D341Med (cell line): ENCODE results near the gene DOCK9.
"Not testable (repeated sequence)": the region's sequence is repeated elsewhere in the genome, so short reads cannot be mapped to it uniquely, and the experiment has no call there.

Experiments used
- DNase-seq: peaks from one replicate; pipeline ENCODE4 v3.0.0; 2012; ENCODE audit warnings: low spot score

DOCK9 gene

GRCh38 chr13:98822225-98822606 lies 155.6 kb downstream of the DOCK9 start:
- DNase-seq, result no peak

- DNase-seq, result no peak
Measured at GRCh38 chr13:98821372-98822224, 156.3 kb downstream of the DOCK9 start.

GRCh38 chr13:98820744-98821371 lies 157.0 kb downstream of the DOCK9 start:
- no peak for DNase-seq

- no peak for DNase-seq
Measured at GRCh38 chr13:98820300-98820699, 157.6 kb downstream of the DOCK9 start.

GRCh38 chr13:98819382-98820010 lies 158.4 kb downstream of the DOCK9 start:
- DNase-seq, result no peak

- no peak for DNase-seq
Measured at GRCh38 chr13:98816406-98816805, 161.5 kb downstream of the DOCK9 start.

- no peak for DNase-seq
Measured at GRCh38 chr13:98813993-98814392, 163.9 kb downstream of the DOCK9 start.

GRCh38 chr13:98812186-98812790 lies 165.6 kb downstream of the DOCK9 start:
- not testable (repeated sequence) for DNase-seq

- DNase-seq, result no peak
Measured at GRCh38 chr13:98810746-98811145, 167.1 kb downstream of the DOCK9 start.

- no peak for DNase-seq
Measured at GRCh38 chr13:98809345-98809777, 168.5 kb downstream of the DOCK9 start.

- no peak for DNase-seq
Measured at GRCh38 chr13:98807774-98808173, 170.1 kb downstream of the DOCK9 start.

GRCh38 chr13:98804336-98804855 lies 173.5 kb downstream of the DOCK9 start:
- DNase-seq, result no peak

- no peak for DNase-seq
Measured at GRCh38 chr13:98803921-98804320, 173.9 kb downstream of the DOCK9 start.

GRCh38 chr13:98803111-98803561 lies 174.7 kb downstream of the DOCK9 start:
- DNase-seq, result no peak

- no peak for DNase-seq
Measured at GRCh38 chr13:98802559-98802958, 175.3 kb downstream of the DOCK9 start.

- no peak for DNase-seq
Measured at GRCh38 chr13:98801626-98802418, 176.0 kb downstream of the DOCK9 start.

GRCh38 chr13:98800078-98800477 lies 177.8 kb downstream of the DOCK9 start:
- no peak for DNase-seq

GRCh38 chr13:98798849-98799645 lies 178.8 kb downstream of the DOCK9 start:
- DNase-seq, result no peak

GRCh38 chr13:98797456-98797855 lies 180.4 kb downstream of the DOCK9 start:
- DNase-seq, result no peak

- no peak for DNase-seq
Measured at GRCh38 chr13:98796798-98797197, 181.1 kb downstream of the DOCK9 start.

GRCh38 chr13:98796191-98796590 lies 181.7 kb downstream of the DOCK9 start:
- no peak for DNase-seq
